Tibial nerve (tissue), 4 donors: ENCODE data around the gene LIN54. TPM values are rescaled to one million over a fixed set of nuclear protein-coding genes. Genes with fewer than 3 reads are reported as not detected.

ENCODE experiments used
- DNase-seq, 2 donors: peaks; one replicate each; pipeline ENCODE4 v3.0.0-alpha.2; 2019; ENCODE audit warnings: low spot score in 2 of 2
- H3K27ac ChIP-seq, 4 donors: fragments of 200-600 bp; sonication (generic) in 3 of 4; one replicate each; pipeline ENCODE4 v1.5.1; 2017 to 2019; ENCODE audit warnings: mild to moderate bottlenecking in 1 of 4
- H3K27me3 ChIP-seq, 2 donors: fragments of 200-600 bp; sonication (generic) in 1 of 2; one replicate each; pipeline versions ENCODE4 v1.5.1 to v1.6.0; 2017 to 2019
- H3K36me3 ChIP-seq, 3 donors: fragments of 200-600 bp; sonication (generic); one replicate each; pipeline ENCODE4 v1.5.1; 2018 to 2019
- H3K4me1 ChIP-seq, 4 donors: fragments of 200-600 bp; sonication (generic) in 3 of 4; one replicate each; pipeline ENCODE4 v1.5.1; 2017 to 2019
- H3K4me3 ChIP-seq, 4 donors: fragments of 200-600 bp; sonication (generic) in 3 of 4; one replicate each; pipeline ENCODE4 v1.5.1; 2017 to 2019; ENCODE audit warnings: mild to moderate bottlenecking in 1 of 4, moderate library complexity in 1 of 4
- H3K9me3 ChIP-seq, 4 donors: fragments of 200-600 bp; sonication (generic) in 3 of 4; one replicate each; pipeline ENCODE4 v1.5.1; 2017 to 2019
- EP300 ChIP-seq, 2 donors: sonication (generic); formaldehyde crosslinking; IDR thresholded peaks; one replicate each; pipeline ENCODE4 v1.6.1; 2017; ENCODE audit warnings: antibody characterized with exemption in 2 of 2, mild to moderate bottlenecking in 1 of 2
- POLR2A ChIP-seq, 2 donors: fragments of 450-650 bp; IDR thresholded peaks; one replicate each; pipeline ENCODE4 v1.6.1; 2017; ENCODE audit warnings: antibody characterized with exemption in 2 of 2, mild to moderate bottlenecking in 2 of 2, moderate library complexity in 2 of 2
- WGBS, 2 donors: methylation state at CpG; one replicate each; pipeline ENCODE4 v1.1.5; 2018; 5-methylcytosine and 5-hydroxymethylcytosine counted together
- total RNA-seq, 4 donors: library from RNA; depleted of rRNA; stranded (reverse); fragments of >200 nt; gene quantifications; one replicate each; pipeline ENCODE4 v1.1.0, GENCODE V29; 2016
- TF ChIP-seq, protein P1 (sequence below), 5 experiments: fragments of 200-600 bp in 3 of 5; fragments of 450-650 bp in 2 of 5; sonication (generic) in 3 of 5; IDR thresholded peaks; one replicate each; pipeline ENCODE4 v1.5.1; 2016 to 2019; ENCODE audit warnings: antibody characterized with exemption in 5 of 5, mild to moderate bottlenecking in 3 of 5, moderate library complexity in 2 of 5

The LIN54 gene
- total RNA-seq, 4 donors from 2014 or later: 9.4 to 15.1 (median 11.9) TPM

- no peak for DNase-seq
- Histone ChIP-seq H3K4me3 (no peak overlapping the region), H3K27me3 (no peaks in the 10 kb centered on the region), H3K27ac (no peak overlapping the region), H3K4me1 (peaks cover 0 to 50% (median 16%) of the 10 kb centered on the region in 4 donors), H3K9me3 (no peaks in the 10 kb centered on the region), H3K36me3 (no peaks in the 10 kb centered on the region)
- TF ChIP-seq EP300 (IDR thresholded peaks at IDR 0.05): no peak
- TF ChIP-seq, protein P1, sequence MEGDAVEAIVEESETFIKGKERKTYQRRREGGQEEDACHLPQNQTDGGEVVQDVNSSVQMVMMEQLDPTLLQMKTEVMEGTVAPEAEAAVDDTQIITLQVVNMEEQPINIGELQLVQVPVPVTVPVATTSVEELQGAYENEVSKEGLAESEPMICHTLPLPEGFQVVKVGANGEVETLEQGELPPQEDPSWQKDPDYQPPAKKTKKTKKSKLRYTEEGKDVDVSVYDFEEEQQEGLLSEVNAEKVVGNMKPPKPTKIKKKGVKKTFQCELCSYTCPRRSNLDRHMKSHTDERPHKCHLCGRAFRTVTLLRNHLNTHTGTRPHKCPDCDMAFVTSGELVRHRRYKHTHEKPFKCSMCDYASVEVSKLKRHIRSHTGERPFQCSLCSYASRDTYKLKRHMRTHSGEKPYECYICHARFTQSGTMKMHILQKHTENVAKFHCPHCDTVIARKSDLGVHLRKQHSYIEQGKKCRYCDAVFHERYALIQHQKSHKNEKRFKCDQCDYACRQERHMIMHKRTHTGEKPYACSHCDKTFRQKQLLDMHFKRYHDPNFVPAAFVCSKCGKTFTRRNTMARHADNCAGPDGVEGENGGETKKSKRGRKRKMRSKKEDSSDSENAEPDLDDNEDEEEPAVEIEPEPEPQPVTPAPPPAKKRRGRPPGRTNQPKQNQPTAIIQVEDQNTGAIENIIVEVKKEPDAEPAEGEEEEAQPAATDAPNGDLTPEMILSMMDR (IDR thresholded peaks at IDR 0.05): no peak
- TF ChIP-seq POLR2A (IDR thresholded peaks at IDR 0.05): no peak
- 82 to 88% methylated on average over 3 of the region's 3 CpGs for WGBS, 2 donors
Measured at GRCh38 chr4:83040269-83040668, 29.6 kb upstream of the LIN54 start.

GRCh38 chr4:83036991-83037665, 26.5 kb upstream of the LIN54 start:
- Histone ChIP-seq H3K4me1 (peaks cover 0 to 38% (median 16%) of the 10 kb centered on the region in 4 donors), H3K36me3 (no peaks in the 10 kb centered on the region), H3K27ac (no peak overlapping the region), H3K9me3 (no peaks in the 10 kb centered on the region), H3K4me3 (no peak overlapping the region), H3K27me3 (no peaks in the 10 kb centered on the region)
- WGBS, 2 donors: 75 to 80% methylated on average over 5 of the region's 5 CpGs
- no peak for DNase-seq
- TF ChIP-seq POLR2A (IDR thresholded peaks at IDR 0.05): no peak
- TF ChIP-seq, protein P1 (IDR thresholded peaks at IDR 0.05): no peak
- no peak for TF ChIP-seq EP300 (IDR thresholded peaks at IDR 0.05)

GRCh38 chr4:83034630-83035494, 24.2 kb upstream of the LIN54 start, which contains the start of gene COPS4:
COPS4 (plus strand) TSS chr4:83035183; CDS start chr4:83035225, 42 bp downstream.
- TF ChIP-seq POLR2A (IDR thresholded peaks at IDR 0.05): peak; percentile 30 to 72
- peak; percentile 81 to 94 for TF ChIP-seq EP300 (IDR thresholded peaks at IDR 0.05)
- TF ChIP-seq, protein P1 (IDR thresholded peaks at IDR 0.05): peak; percentile 36 to 80 (median 68)
- 0% methylated on average over 39 of the region's 39 CpGs for WGBS, 2 donors

DNA sequence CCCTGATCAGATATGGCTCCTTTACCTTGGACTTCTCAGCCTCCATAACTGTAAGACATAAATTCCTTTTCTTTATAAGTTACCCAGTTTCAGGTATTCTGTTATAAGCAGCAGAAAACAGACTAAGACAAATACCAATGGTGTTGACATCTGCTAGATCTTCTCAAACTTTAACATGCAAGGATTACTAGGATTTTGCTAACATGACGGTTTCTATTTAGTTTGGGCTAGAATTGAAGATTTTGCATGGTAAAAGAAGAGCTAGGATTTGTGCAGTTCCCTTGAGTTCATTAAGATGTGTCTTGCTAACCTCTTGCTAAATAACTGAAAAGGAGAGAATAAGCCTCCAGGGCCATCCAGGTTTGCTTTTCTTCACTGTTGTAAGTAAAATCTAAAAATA, 19.1 kb upstream of the LIN54 start:
- DNase-seq: no peak
- no peaks in the 10 kb centered on the region for H3K4me1 ChIP-seq
- H3K27ac ChIP-seq: no peak overlapping the region
- H3K27me3 ChIP-seq: no peaks in the 10 kb centered on the region
- H3K4me3 ChIP-seq: no peak overlapping the region
- no peak for TF ChIP-seq EP300 (IDR thresholded peaks at IDR 0.05)
- TF ChIP-seq, protein P1 (IDR thresholded peaks at IDR 0.05): no peak
- no peak for TF ChIP-seq POLR2A (IDR thresholded peaks at IDR 0.05)
- H3K9me3 ChIP-seq: peaks cover 0 to 11% (median 0%) of the 10 kb centered on the region in 4 donors
- WGBS, 2 donors: 78 to 81% methylated on average over 1 of the region's 1 CpG
- no peaks in the 10 kb centered on the region for H3K36me3 ChIP-seq

More at GRCh38 chr4:83034630-83035494, 24.2 kb upstream of the LIN54 start, which contains the start of gene COPS4:
- DNase-seq: peak; percentile 92 to 95
- Histone ChIP-seq H3K27me3 (no peaks in the 10 kb centered on the region), H3K4me1 (peaks cover 0 to 34% (median 16%) of the 10 kb centered on the region in 4 donors), H3K9me3 (no peaks in the 10 kb centered on the region), H3K4me3 (peak within 1 kb of the TSS; percentile 62 to 85 (median 72)), H3K27ac (peak within 1 kb of the TSS; percentile 85 to 94 (median 92)), H3K36me3 (no peaks in the 10 kb centered on the region)
